Measurements from ENCODE around the gene TIGD4.

TIGD4 gene

GRCh38 chr4:152719801-152720556 is 59.6 kb downstream of the TIGD4 start:
- WGBS, 2 experiments (ENCODE audit: insufficient coverage in 2 of 2) = 89 to 90% methylated on average over 22 to 24 of the region's 24 CpGs
- Histone ChIP-seq H3K4me1 (ENCODE audit: control insufficient read depth, insufficient read depth, low read length, poor library complexity, severe bottlenecking) (no peaks in the 10 kb centered on the region), H3K36me3 (ENCODE audit: control insufficient read depth, insufficient read depth, low read length) (no peaks in the 10 kb centered on the region), H3K27ac (ENCODE audit: low read depth, low read length, severe bottlenecking) (no peak overlapping the region), H3K4me3 (ENCODE audit: extremely low read depth, insufficient read depth, low read length, poor library complexity, severe bottlenecking) (no peak overlapping the region), H3K9me3 (ENCODE audit: control insufficient read depth, low read length) (no peaks in the 10 kb centered on the region)

Data from mesodermal cell (in vitro differentiated cells).